Astrocyte of the cerebellum (primary cell): ENCODE measurements around the gene CEP83.

ENCODE experiments used
- DNase-seq: peaks from one replicate; pipeline ENCODE4 v3.0.0-alpha.2; 2011; ENCODE audit warnings: low read depth
- H3K4me3 ChIP-seq: 2 replicates; pipeline ENCODE4 v1.5.1; 2011; ENCODE audit warnings: mild to moderate bottlenecking, low read depth, low read length, moderate library complexity
- CTCF ChIP-seq: IDR thresholded peaks from 2 replicates; pipeline ENCODE4 v1.5.1; 2012; ENCODE audit warnings: low read length, low read depth, moderate library complexity, mild to moderate bottlenecking; ENCODE audit errors: missing control alignments
- in situ Hi-C: cut with HindIII; loops from 2 replicates; pipeline ENCODE4 v1.10.0; 2017; ENCODE audit warnings: low sequenced_read_pairs

CEP83 gene

GRCh38 chr12:94498698-94499097, 39.0 kb upstream of the CEP83 start:
- DNase-seq, result no peak
- no peak for TF ChIP-seq CTCF
- no peak overlapping the region for H3K4me3 ChIP-seq
- in situ Hi-C loops, result no loop called here

DNA sequence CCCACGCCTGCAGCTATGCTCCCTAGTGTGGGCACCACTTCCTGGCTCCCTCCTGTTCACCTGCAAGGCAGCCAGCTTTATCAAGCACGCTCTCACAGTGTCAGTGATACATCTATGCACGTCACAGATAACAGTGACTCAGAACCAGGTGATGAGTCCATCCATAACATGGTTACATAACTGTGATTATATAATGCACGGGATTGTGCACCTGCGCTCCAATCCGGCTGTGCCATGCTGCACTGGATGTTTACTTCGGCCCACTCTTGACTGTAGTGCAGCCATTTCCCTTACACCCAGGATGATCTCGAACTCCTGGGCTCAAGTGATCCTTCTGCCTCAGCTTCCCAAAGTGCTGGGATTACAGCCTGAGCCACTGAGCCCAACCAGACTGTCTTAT, 38.4 kb upstream of the CEP83 start:
- no peak for DNase-seq
- in situ Hi-C loops, result no loop called here
- H3K4me3 ChIP-seq, result no peak overlapping the region
- no peak for TF ChIP-seq CTCF

GRCh38 chr12:94495445-94496115, 35.9 kb upstream of the CEP83 start:
- no peak for TF ChIP-seq CTCF
- H3K4me3 ChIP-seq, result no peak overlapping the region
- DNase-seq, result no peak
- in situ Hi-C loops, result no loop called here

DNA sequence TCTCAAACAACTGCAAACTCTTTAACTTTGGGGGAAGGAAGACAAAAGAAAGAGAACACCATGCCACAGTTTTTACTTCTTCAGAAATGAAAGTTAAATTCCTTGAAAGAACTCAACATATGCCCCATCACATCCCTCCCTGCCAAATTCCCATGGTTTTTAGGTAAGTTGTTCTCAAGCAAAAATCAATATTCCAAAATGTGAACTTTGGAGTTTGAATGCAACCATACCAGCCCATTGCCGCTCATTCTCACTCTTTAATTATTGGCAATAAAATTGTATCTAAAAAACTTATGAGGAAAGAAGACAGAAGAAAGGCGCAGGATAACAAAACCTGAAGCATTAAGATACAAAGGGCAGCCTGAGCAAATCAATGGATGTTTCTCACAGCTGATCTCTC, 31.8 kb upstream of the CEP83 start:
- no peak for TF ChIP-seq CTCF
- no peak for DNase-seq
- in situ Hi-C loops, result no loop called here
- H3K4me3 ChIP-seq, result no peak overlapping the region

DNA sequence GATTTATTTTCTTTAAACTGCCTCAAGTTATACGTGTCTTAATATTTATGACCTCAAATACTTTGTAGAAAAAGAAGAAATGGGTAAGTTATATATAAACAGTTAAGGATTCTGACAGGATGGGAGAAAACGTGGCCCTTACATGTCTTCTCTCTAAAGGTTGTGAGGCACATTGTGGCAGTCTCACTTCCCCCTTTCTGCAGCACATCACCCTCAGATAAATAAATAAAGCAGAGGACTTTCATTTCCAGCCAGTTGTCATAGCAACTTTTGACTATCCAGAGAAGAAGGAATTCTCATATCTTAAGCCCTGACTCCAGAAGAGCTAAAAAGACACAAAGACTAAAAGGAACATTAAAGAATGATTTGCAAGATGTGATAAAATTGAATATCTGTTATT, 28.8 kb upstream of the CEP83 start:
- no peak for TF ChIP-seq CTCF
- H3K4me3 ChIP-seq, result no peak overlapping the region
- DNase-seq, result no peak
- in situ Hi-C loops, result no loop called here

DNA sequence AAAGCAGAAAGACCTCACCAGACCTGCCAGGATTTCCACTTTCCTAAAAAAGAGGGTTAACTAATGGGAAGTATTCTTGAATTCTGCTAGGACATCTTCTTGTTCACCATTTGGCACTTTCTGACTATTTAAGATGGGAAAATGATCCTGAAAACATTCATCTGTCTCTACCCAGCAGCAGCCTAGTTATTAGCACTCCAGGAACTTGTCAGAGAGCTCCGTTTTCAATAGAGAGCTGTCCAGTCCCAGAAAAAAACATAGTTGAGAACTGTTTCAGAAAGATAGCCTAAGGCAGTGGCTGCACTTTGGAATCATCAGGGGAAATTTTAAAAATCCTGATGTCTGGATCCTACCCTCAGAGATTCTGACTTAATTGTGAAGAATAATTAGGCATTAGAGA, 22.1 kb upstream of the CEP83 start:
- in situ Hi-C loops, result no loop called here
- no peak overlapping the region for H3K4me3 ChIP-seq
- no peak for DNase-seq
- TF ChIP-seq CTCF, result no peak
